Fibroblast of peridontal ligament (primary cell): ENCODE measurements around the gene ADARB2.
"Not testable (repeated sequence)": the region's sequence is repeated elsewhere in the genome, so short reads cannot be mapped to it uniquely, and the experiment has no call there.

Experiments used
- DNase-seq: peaks from one replicate; pipeline ENCODE4 v3.0.0-alpha.2; 2010; ENCODE audit errors: extremely low read depth

The ADARB2 gene

GRCh38 chr10:1549591-1550290, 187.6 kb downstream of the ADARB2 start:
- no peak for DNase-seq

- DNase-seq = no peak
These were observed 188.7 kb downstream of the ADARB2 start for GRCh38 chr10:1548596-1548995.

GRCh38 chr10:1548146-1548545, 189.2 kb downstream of the ADARB2 start:
- no peak for DNase-seq

- DNase-seq = no peak
These were observed 190.8 kb downstream of the ADARB2 start for GRCh38 chr10:1546431-1547110.

- no peak for DNase-seq
These were observed 191.8 kb downstream of the ADARB2 start for GRCh38 chr10:1545524-1545923.

- no peak for DNase-seq
These were observed 192.4 kb downstream of the ADARB2 start for GRCh38 chr10:1544929-1545328.

GRCh38 chr10:1544209-1544673, 193.1 kb downstream of the ADARB2 start:
- no peak for DNase-seq

- DNase-seq = no peak
These were observed 193.7 kb downstream of the ADARB2 start for GRCh38 chr10:1543596-1543995.

- DNase-seq = no peak
These were observed 194.4 kb downstream of the ADARB2 start for GRCh38 chr10:1542941-1543340.

- no peak for DNase-seq
These were observed 197.2 kb downstream of the ADARB2 start for GRCh38 chr10:1540144-1540543.

- no peak for DNase-seq
These were observed 198.1 kb downstream of the ADARB2 start for GRCh38 chr10:1539216-1539615.

- DNase-seq = no peak
These were observed 198.7 kb downstream of the ADARB2 start for GRCh38 chr10:1538531-1539061.

GRCh38 chr10:1538121-1538520, 199.2 kb downstream of the ADARB2 start:
- DNase-seq = no peak

- not testable (repeated sequence) for DNase-seq
These were observed 199.9 kb downstream of the ADARB2 start for GRCh38 chr10:1537449-1537848.

GRCh38 chr10:1536341-1536740, 201.0 kb downstream of the ADARB2 start:
- no peak for DNase-seq

- no peak for DNase-seq
These were observed 201.9 kb downstream of the ADARB2 start for GRCh38 chr10:1535301-1535965.

- no peak for DNase-seq
These were observed 202.5 kb downstream of the ADARB2 start for GRCh38 chr10:1534820-1535219.

GRCh38 chr10:1532636-1533035, 204.7 kb downstream of the ADARB2 start:
- DNase-seq = no peak

- no peak for DNase-seq
These were observed 205.3 kb downstream of the ADARB2 start for GRCh38 chr10:1531883-1532597.

GRCh38 chr10:1530871-1531517, 206.3 kb downstream of the ADARB2 start:
- no peak for DNase-seq

GRCh38 chr10:1529806-1530413, 207.4 kb downstream of the ADARB2 start:
- no peak for DNase-seq
